ENCODE results near the gene KIDINS220. TPM values are rescaled to one million over a fixed set of nuclear protein-coding genes. Genes with fewer than 3 reads are reported as not detected.

Gene KIDINS220
- total and polyA plus RNA-seq, 2 of the 13 experiments (the other 11 are each of a cell fraction or from before 2014, with no cell fraction given): 25.2 to 32.3 TPM

GRCh38 chr2:8681786-8682692 lies 155.4 kb downstream of the KIDINS220 start, which contains the start of gene ID2 (continued):
- TF ChIP-seq AHDC1 (CRISPR knock-in tag; IDR thresholded peaks at IDR 0.05; ENCODE audit: borderline replicate concordance): peak; percentile 80
- TF ChIP-seq ZNF275 (CRISPR knock-in tag; IDR thresholded peaks at IDR 0.05; ENCODE audit: borderline replicate concordance): peak; percentile 87
- no peak; the same call in 1 of the 2 replicates for TF ChIP-seq ARHGAP35 (CRISPR knock-in tag; IDR thresholded peaks at IDR 0.05; ENCODE audit: borderline replicate concordance)
- TF ChIP-seq ZNF329 (CRISPR knock-in tag; IDR thresholded peaks at IDR 0.05; ENCODE audit: low read depth): peak; percentile 94
- no peak for TF ChIP-seq ZNF432 (CRISPR knock-in tag; IDR thresholded peaks at IDR 0.05; ENCODE audit: borderline replicate concordance)
- TF ChIP-seq TOPORS (CRISPR knock-in tag; IDR thresholded peaks at IDR 0.05): peak; percentile 80; the same call in 1 of the 2 replicates
- peak; percentile 96 for TF ChIP-seq TGIF2 (CRISPR knock-in tag; IDR thresholded peaks at IDR 0.05)
- TF ChIP-seq ZNF101 (CRISPR knock-in tag; IDR thresholded peaks at IDR 0.05; ENCODE audit: borderline replicate concordance, low read depth): 0 out of 2 replicates have a peak, but pooled peaks have one; percentile 52
- TF ChIP-seq, protein P1, sequence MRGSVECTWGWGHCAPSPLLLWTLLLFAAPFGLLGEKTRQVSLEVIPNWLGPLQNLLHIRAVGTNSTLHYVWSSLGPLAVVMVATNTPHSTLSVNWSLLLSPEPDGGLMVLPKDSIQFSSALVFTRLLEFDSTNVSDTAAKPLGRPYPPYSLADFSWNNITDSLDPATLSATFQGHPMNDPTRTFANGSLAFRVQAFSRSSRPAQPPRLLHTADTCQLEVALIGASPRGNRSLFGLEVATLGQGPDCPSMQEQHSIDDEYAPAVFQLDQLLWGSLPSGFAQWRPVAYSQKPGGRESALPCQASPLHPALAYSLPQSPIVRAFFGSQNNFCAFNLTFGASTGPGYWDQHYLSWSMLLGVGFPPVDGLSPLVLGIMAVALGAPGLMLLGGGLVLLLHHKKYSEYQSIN (CRISPR knock-in tag; IDR thresholded peaks at IDR 0.05; ENCODE audit: borderline replicate concordance): no peak
- TF ChIP-seq HIC2 (CRISPR knock-in tag; IDR thresholded peaks at IDR 0.05; ENCODE audit: low read depth): peak; percentile 60
- peak; percentile 100 for TF ChIP-seq XRCC5 (optimal IDR thresholded peaks at IDR 0.05; ENCODE audit: low read length)
- TF ChIP-seq MED13 (CRISPR knock-in tag; IDR thresholded peaks at IDR 0.05): peak; percentile 95
- TF ChIP-seq GATAD2A (CRISPR knock-in tag; IDR thresholded peaks at IDR 0.05): peak; percentile 80; the same call in 1 of the 2 replicates
- peak; percentile 94; the same call in 1 of the 2 replicates for TF ChIP-seq ZBTB8A (CRISPR knock-in tag; IDR thresholded peaks at IDR 0.05; ENCODE audit: borderline replicate concordance, low read depth)
- no peak for TF ChIP-seq GRHL1 (CRISPR knock-in tag; conservative IDR thresholded peaks at IDR 0.05)

All from HepG2 (cell line).